Type B pancreatic cell (in vitro differentiated cells): Measurements from ENCODE around the gene WWTR1. TPM values are rescaled to one million over a fixed set of nuclear protein-coding genes. Genes with fewer than 3 reads are reported as not detected.

Experiments used
- DNase-seq: peaks from one replicate; pipeline ENCODE4 v3.0.0; 2021; ENCODE audit warnings: mixed read lengths; ENCODE audit not compliant: unreplicated experiment; ENCODE audit errors: extremely low spot score
- H3K27ac Mint-ChIP-seq: 2 replicates; pipeline ENCODE4 v1.8.0; 2021; ENCODE audit warnings: mild to moderate bottlenecking, mixed read lengths
- H3K27me3 Mint-ChIP-seq: 2 replicates; pipeline ENCODE4 v1.8.0; 2021; ENCODE audit warnings: mixed read lengths
- H3K36me3 Mint-ChIP-seq: 2 replicates; pipeline ENCODE4 v1.8.0; 2021; ENCODE audit warnings: mixed read lengths
- H3K4me1 Mint-ChIP-seq: one replicate; pipeline ENCODE4 v1.8.0; 2021; ENCODE audit warnings: mixed read lengths; ENCODE audit not compliant: unreplicated experiment
- H3K4me3 Mint-ChIP-seq: 2 replicates; pipeline ENCODE4 v1.8.0; 2021; ENCODE audit warnings: mild to moderate bottlenecking, mixed read lengths
- H3K9me3 Mint-ChIP-seq: 2 replicates; pipeline ENCODE4 v1.8.0; 2021; ENCODE audit warnings: mixed read lengths
- CTCF ChIP-seq: fragments of 200-600 bp; sonication (generic); conservative IDR thresholded peaks from 2 replicates; pipeline ENCODE4 v1.5.0; 2021; ENCODE audit warnings: antibody characterized with exemption, mild to moderate bottlenecking
- total RNA-seq: library from RNA; stranded (reverse); gene quantifications from 2 replicates; pipeline ENCODE4 v1.2.1, GENCODE V29; 2021; ENCODE audit warnings: low replicate concordance

WWTR1 gene
- total RNA-seq, 1 donor from 2014 or later, result 65.0 TPM

- H3K27ac Mint-ChIP-seq, result peak overlapping the region; percentile 83
- H3K4me1 Mint-ChIP-seq, result peaks cover 77% of the 10 kb centered on the region
- no peaks in the 10 kb centered on the region for H3K27me3 Mint-ChIP-seq
- H3K36me3 Mint-ChIP-seq, result peaks cover 7% of the 10 kb centered on the region
- H3K9me3 Mint-ChIP-seq, result no peaks in the 10 kb centered on the region
- H3K4me3 Mint-ChIP-seq, result peak overlapping the region; percentile 65
- DNase-seq, result no peak
- no peak for TF ChIP-seq CTCF
Measured at GRCh38 chr3:149536429-149536828, 121.4 kb downstream of the WWTR1 start.

- no peak for DNase-seq
- Mint-ChIP-seq H3K9me3 (no peaks in the 10 kb centered on the region), H3K4me3 (no peak overlapping the region), H3K27ac (peak overlapping the region; percentile 83), H3K4me1 (peaks cover 68% of the 10 kb centered on the region), H3K36me3 (peaks cover 11% of the 10 kb centered on the region), H3K27me3 (no peaks in the 10 kb centered on the region)
- no peak for TF ChIP-seq CTCF
Measured at GRCh38 chr3:149535333-149535685, 122.5 kb downstream of the WWTR1 start.

GRCh38 chr3:149534671-149535332 is 123.0 kb downstream of the WWTR1 start:
- H3K27me3 Mint-ChIP-seq, result no peaks in the 10 kb centered on the region
- H3K4me3 Mint-ChIP-seq, result peak overlapping the region; percentile 19
- no peak for DNase-seq
- H3K4me1 Mint-ChIP-seq, result peaks cover 63% of the 10 kb centered on the region
- H3K27ac Mint-ChIP-seq, result peak overlapping the region; percentile 83
- TF ChIP-seq CTCF, result no peak
- peaks cover 11% of the 10 kb centered on the region for H3K36me3 Mint-ChIP-seq
- no peaks in the 10 kb centered on the region for H3K9me3 Mint-ChIP-seq

- no peak for TF ChIP-seq CTCF
- Mint-ChIP-seq H3K4me3 (no peak overlapping the region), H3K9me3 (no peaks in the 10 kb centered on the region), H3K27ac (peak overlapping the region; percentile 83), H3K4me1 (peaks cover 56% of the 10 kb centered on the region), H3K27me3 (no peaks in the 10 kb centered on the region), H3K36me3 (peaks cover 11% of the 10 kb centered on the region)
- no peak for DNase-seq
Measured at GRCh38 chr3:149534082-149534481, 123.7 kb downstream of the WWTR1 start.

- Mint-ChIP-seq H3K4me3 (no peak overlapping the region), H3K36me3 (peaks cover 17% of the 10 kb centered on the region), H3K27ac (no peak overlapping the region), H3K9me3 (no peaks in the 10 kb centered on the region), H3K4me1 (peaks cover 62% of the 10 kb centered on the region), H3K27me3 (no peaks in the 10 kb centered on the region)
- no peak for TF ChIP-seq CTCF
- DNase-seq, result no peak
Measured at GRCh38 chr3:149532489-149533180, 125.2 kb downstream of the WWTR1 start.
